ENCODE results near the gene MRPL19.
"Not testable (repeated sequence)": the region's sequence is repeated elsewhere in the genome, so short reads cannot be mapped to it uniquely, and the experiment has no call there.

MRPL19 gene

GRCh38 chr2:75710577-75711253 lies 64.1 kb downstream of the MRPL19 start, which contains the start of gene GCFC2:
GCFC2 (minus strand) TSS chr2:75710915; CDS start chr2:75710855, 60 bp downstream.
- peak; percentile 58 for DNase-seq (ENCODE audit: extremely low read depth, low read depth)
- TF ChIP-seq CTCF (IDR thresholded peaks at IDR 0.05; ENCODE audit: low read depth, low read length) = peak; percentile 40

- DNase-seq (ENCODE audit: extremely low read depth, low read depth) = not testable (repeated sequence)
Observed at GRCh38 chr2:75711590-75711989, 65.0 kb downstream of the MRPL19 start.

GRCh38 chr2:75716406-75716805 lies 69.8 kb downstream of the MRPL19 start:
- peak; percentile 9 for TF ChIP-seq CTCF (IDR thresholded peaks at IDR 0.05; ENCODE audit: low read depth, low read length)
- no peak for DNase-seq (ENCODE audit: extremely low read depth, low read depth)

GRCh38 chr2:75719616-75720015 lies 73.0 kb downstream of the MRPL19 start:
- TF ChIP-seq CTCF (IDR thresholded peaks at IDR 0.05; ENCODE audit: low read depth, low read length) = no peak
- no peak for DNase-seq (ENCODE audit: extremely low read depth, low read depth)

- TF ChIP-seq CTCF (IDR thresholded peaks at IDR 0.05; ENCODE audit: low read depth, low read length) = no peak
- no peak for DNase-seq (ENCODE audit: extremely low read depth, low read depth)
Observed at GRCh38 chr2:75720525-75720924, 73.9 kb downstream of the MRPL19 start.

- no peak for DNase-seq (ENCODE audit: extremely low read depth, low read depth)
- no peak for TF ChIP-seq CTCF (IDR thresholded peaks at IDR 0.05; ENCODE audit: low read depth, low read length)
Observed at GRCh38 chr2:75722687-75723086, 76.1 kb downstream of the MRPL19 start.

- no peak for TF ChIP-seq CTCF (IDR thresholded peaks at IDR 0.05; ENCODE audit: low read depth, low read length)
- no peak for DNase-seq (ENCODE audit: extremely low read depth, low read depth)
Observed at GRCh38 chr2:75728614-75729419, 82.2 kb downstream of the MRPL19 start.

Data from AG09319 (cell line).